Keratinocyte (primary cell): ENCODE measurements around the gene MUC2. TPM values are rescaled to one million over a fixed set of nuclear protein-coding genes. Genes with fewer than 3 reads are reported as not detected.
A peak's percentile ranks its signal among the peaks of the same experiment; 100 is the strongest.

Experiments used
- DNase-seq: peaks from one replicate; pipeline ENCODE4 v3.0.0-alpha.2; 2011; ENCODE audit warnings: low read depth, missing footprints, low spot score
- FAIRE-seq: peaks from 2 replicates; lab custom pipeline; 2011; peaks lifted over from hg19 to GRCh38; lab: Jason Lieb, UNC
- H2AFZ ChIP-seq: 2 replicates; pipeline ENCODE4 v1.6.0; 2012; ENCODE audit warnings: low read length, control low read depth, inconsistent platforms; ENCODE audit not compliant: control insufficient read depth
- H3K27ac ChIP-seq: 2 replicates; pipeline ENCODE4 v1.5.1; 2011; ENCODE audit warnings: low read length; ENCODE audit not compliant: control insufficient read depth, insufficient read depth
- H3K27me3 ChIP-seq: 3 replicates; pipeline ENCODE4 v1.6.0; 2011; ENCODE audit warnings: low read length; ENCODE audit not compliant: control insufficient read depth, insufficient read depth; ENCODE audit errors: extremely low read depth
- H3K36me3 ChIP-seq, 2 experiments: 2 replicates in 1 of 2; 3 replicates in 1 of 2; pipeline ENCODE4 v1.5.1; 2011; ENCODE audit warnings: low read length in 2 of 2, mild to moderate bottlenecking in 1 of 2; ENCODE audit not compliant: control insufficient read depth in 2 of 2, insufficient read depth in 2 of 2; ENCODE audit errors: extremely low read depth in 1 of 2
- H3K4me1 ChIP-seq: 3 replicates; pipeline ENCODE4 v1.5.1; 2011; ENCODE audit warnings: low read length; ENCODE audit not compliant: control insufficient read depth, insufficient read depth; ENCODE audit errors: extremely low read depth
- H3K4me2 ChIP-seq: 3 replicates; pipeline ENCODE4 v1.6.0; 2011; ENCODE audit warnings: low read depth, low read length; ENCODE audit not compliant: control insufficient read depth, insufficient read depth; ENCODE audit errors: extremely low read depth
- H3K4me3 ChIP-seq, 3 experiments: fragments of 200-600 bp in 1 of 3; sonication (generic) in 1 of 3; 2 replicates in 2 of 3; 3 replicates in 1 of 3; pipeline ENCODE4 v1.5.1; 2011 to 2016; ENCODE audit warnings: low read length in 3 of 3, mild to moderate bottlenecking in 3 of 3, control low read depth in 2 of 3, inconsistent platforms in 1 of 3, low read depth in 1 of 3, mixed read lengths in 1 of 3, mixed run types in 1 of 3, moderate library complexity in 1 of 3; ENCODE audit not compliant: control insufficient read depth in 2 of 3, insufficient read depth in 2 of 3; ENCODE audit errors: extremely low read depth in 1 of 3
- H3K79me2 ChIP-seq: 2 replicates; pipeline ENCODE4 v1.6.0; 2012; ENCODE audit warnings: low read length; ENCODE audit not compliant: control insufficient read depth, insufficient read depth
- H3K9ac ChIP-seq: 3 replicates; pipeline ENCODE4 v1.6.0; 2011; ENCODE audit warnings: low read length; ENCODE audit not compliant: control insufficient read depth, insufficient read depth; ENCODE audit errors: extremely low read depth
- H3K9me1 ChIP-seq: 3 replicates; pipeline ENCODE4 v1.6.0; 2011; ENCODE audit warnings: low read length; ENCODE audit not compliant: control insufficient read depth, insufficient read depth; ENCODE audit errors: extremely low read depth
- H3K9me3 ChIP-seq: 2 replicates; pipeline ENCODE4 v1.5.1; 2012; ENCODE audit warnings: low read depth, low read length; ENCODE audit not compliant: control insufficient read depth
- H4K20me1 ChIP-seq: 3 replicates; pipeline ENCODE4 v1.6.0; 2011; ENCODE audit warnings: low read length; ENCODE audit not compliant: control insufficient read depth, insufficient read depth; ENCODE audit errors: extremely low read depth
- EZH2 ChIP-seq: IDR thresholded peaks from one replicate; pipeline ENCODE4 v1.6.1; 2012; ENCODE audit warnings: inconsistent platforms, mild to moderate bottlenecking, low read length, moderate library complexity
- dilution Hi-C: fragments of 300-500 bp; cut with MboI; formaldehyde crosslinking; loops from one replicate; pipeline ENCODE4 v1.7.0; 2020; ENCODE audit warnings: low sequenced_read_pairs; ENCODE audit not compliant: extremely low pct_ligation_motif_present
- polyA plus RNA-seq, 5 experiments: library from polyadenylated mRNA; depleted of rRNA in 3 of 5; stranded (reverse) in 3 of 5; stranded (forward) in 1 of 5; unstranded in 1 of 5; fragments of >200 nt; gene quantifications; 1 replicate in 1 of 5; 2 replicates in 3 of 5; 3 replicates in 1 of 5; pipeline versions ENCODE4 v1.2.1 to v1.2.3, GENCODE V29; 2011 to 2012; ENCODE audit warnings: missing spikeins in 2 of 5, low read depth in 1 of 5, low replicate concordance in 1 of 5
- TF ChIP-seq, protein P1 (sequence below), 3 experiments: IDR thresholded peaks in 1 of 3; conservative IDR thresholded peaks in 1 of 3; optimal IDR thresholded peaks in 1 of 3; 2 replicates in 2 of 3; 3 replicates in 1 of 3; pipeline versions ENCODE3 to v1.5.1; 2011; ENCODE audit warnings: low read length in 3 of 3, mild to moderate bottlenecking in 3 of 3, moderate library complexity in 2 of 3, control low read depth in 1 of 3, inconsistent platforms in 1 of 3; ENCODE audit not compliant: insufficient read depth in 2 of 3; ENCODE audit errors: extremely low read depth in 1 of 3

Gene MUC2
- polyA plus RNA-seq, 1 donor (not counting 4 experiments of a cell fraction or from before 2014, with no cell fraction given): not detected

GRCh38 chr11:1041936-1042608 lies 32.6 kb upstream of the MUC2 start:
- DNase-seq (no peak), FAIRE-seq (no peak)
- dilution Hi-C loops: no loop called here
- no peaks in the 10 kb centered on the region for H4K20me1 ChIP-seq
- no peak overlapping the region for H2AFZ ChIP-seq
- no peaks in the 10 kb centered on the region for H3K9me3 ChIP-seq
- no peak overlapping the region for H3K4me2 ChIP-seq
- no peaks in the 10 kb centered on the region for H3K9me1 ChIP-seq
- H3K27ac ChIP-seq: no peak overlapping the region
- H3K4me3 ChIP-seq: no peak overlapping the region
- H3K79me2 ChIP-seq: no peaks in the 10 kb centered on the region
- H3K4me1 ChIP-seq: no peaks in the 10 kb centered on the region
- H3K36me3 ChIP-seq: no peaks in the 10 kb centered on the region
- no peak for TF ChIP-seq EZH2
- TF ChIP-seq, protein P1, sequence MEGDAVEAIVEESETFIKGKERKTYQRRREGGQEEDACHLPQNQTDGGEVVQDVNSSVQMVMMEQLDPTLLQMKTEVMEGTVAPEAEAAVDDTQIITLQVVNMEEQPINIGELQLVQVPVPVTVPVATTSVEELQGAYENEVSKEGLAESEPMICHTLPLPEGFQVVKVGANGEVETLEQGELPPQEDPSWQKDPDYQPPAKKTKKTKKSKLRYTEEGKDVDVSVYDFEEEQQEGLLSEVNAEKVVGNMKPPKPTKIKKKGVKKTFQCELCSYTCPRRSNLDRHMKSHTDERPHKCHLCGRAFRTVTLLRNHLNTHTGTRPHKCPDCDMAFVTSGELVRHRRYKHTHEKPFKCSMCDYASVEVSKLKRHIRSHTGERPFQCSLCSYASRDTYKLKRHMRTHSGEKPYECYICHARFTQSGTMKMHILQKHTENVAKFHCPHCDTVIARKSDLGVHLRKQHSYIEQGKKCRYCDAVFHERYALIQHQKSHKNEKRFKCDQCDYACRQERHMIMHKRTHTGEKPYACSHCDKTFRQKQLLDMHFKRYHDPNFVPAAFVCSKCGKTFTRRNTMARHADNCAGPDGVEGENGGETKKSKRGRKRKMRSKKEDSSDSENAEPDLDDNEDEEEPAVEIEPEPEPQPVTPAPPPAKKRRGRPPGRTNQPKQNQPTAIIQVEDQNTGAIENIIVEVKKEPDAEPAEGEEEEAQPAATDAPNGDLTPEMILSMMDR (optimal IDR thresholded peaks at IDR 0.05 in 1 of 3, IDR thresholded peaks at IDR 0.05 in 1 of 3, conservative IDR thresholded peaks at IDR 0.05 in 1 of 3; ENCODE audit: extremely low read depth in 1 of 3, insufficient read depth in 2 of 3, low read length in 3 of 3): peak in 1 of 3 experiments; percentile 28
- peaks cover 10% of the 10 kb centered on the region for H3K27me3 ChIP-seq
- H3K9ac ChIP-seq: no peak overlapping the region

- TF ChIP-seq, protein P1 (optimal IDR thresholded peaks at IDR 0.05 in 1 of 3, IDR thresholded peaks at IDR 0.05 in 1 of 3, conservative IDR thresholded peaks at IDR 0.05 in 1 of 3; ENCODE audit: extremely low read depth in 1 of 3, insufficient read depth in 2 of 3, low read length in 3 of 3): no peak
- no peak for TF ChIP-seq EZH2
- Histone ChIP-seq H3K36me3 (no peaks in the 10 kb centered on the region), H4K20me1 (no peaks in the 10 kb centered on the region), H3K9ac (no peak overlapping the region), H3K27ac (no peak overlapping the region), H3K4me3 (no peak overlapping the region), H3K9me3 (no peaks in the 10 kb centered on the region), H3K27me3 (peaks cover 15% of the 10 kb centered on the region), H3K9me1 (no peaks in the 10 kb centered on the region), H3K4me2 (no peak overlapping the region), H3K4me1 (no peaks in the 10 kb centered on the region), H2AFZ (no peak overlapping the region), H3K79me2 (no peaks in the 10 kb centered on the region)
- FAIRE-seq (no peak), DNase-seq (no peak)
- dilution Hi-C loops: no loop called here
Observed at GRCh38 chr11:1042626-1043562, 31.8 kb upstream of the MUC2 start.
